Small intestine (tissue), 7 donors: Measurements from ENCODE around the gene ANAPC15. TPM values are rescaled to one million over a fixed set of nuclear protein-coding genes. Genes with fewer than 3 reads are reported as not detected.
A peak's percentile ranks its signal among the peaks of the same experiment; 100 is the strongest.

Experiments used
- DNase-seq, 2 donors: peaks; one replicate each; pipeline versions ENCODE4 v3.0.0 to v3.0.0-alpha.2; 2013
- FAIRE-seq: peaks from 2 replicates; lab custom pipeline; 2012; peaks lifted over from hg19 to GRCh38; lab: Jason Lieb, UNC
- H3K27ac ChIP-seq, 3 donors: one replicate each; pipeline ENCODE4 v1.5.1; 2013; ENCODE audit warnings: low read length in 2 of 3, mild to moderate bottlenecking in 2 of 3, control low read depth in 1 of 3, inconsistent platforms in 1 of 3, low read depth in 1 of 3, moderate library complexity in 1 of 3
- H3K27me3 ChIP-seq, 3 donors: one replicate each; pipeline ENCODE4 v1.6.1; 2013; ENCODE audit warnings: low read length in 3 of 3, inconsistent platforms in 1 of 3; ENCODE audit not compliant: control insufficient read depth in 3 of 3, insufficient read depth in 3 of 3
- H3K36me3 ChIP-seq, 3 donors: one replicate each; pipeline ENCODE4 v1.6.1; 2013; ENCODE audit warnings: low read length in 3 of 3, inconsistent platforms in 1 of 3, low read depth in 1 of 3, mild to moderate bottlenecking in 1 of 3, moderate library complexity in 1 of 3; ENCODE audit not compliant: control insufficient read depth in 3 of 3, insufficient read depth in 2 of 3
- H3K4me1 ChIP-seq, 3 donors: one replicate each; pipeline ENCODE4 v1.6.1; 2013; ENCODE audit warnings: low read length in 2 of 3, inconsistent platforms in 1 of 3, low read depth in 1 of 3, mild to moderate bottlenecking in 1 of 3, moderate library complexity in 1 of 3; ENCODE audit not compliant: control insufficient read depth in 3 of 3, insufficient read depth in 2 of 3
- H3K4me3 ChIP-seq, 3 donors: one replicate each; pipeline ENCODE4 v1.5.1; 2013; ENCODE audit warnings: low read length in 3 of 3, control low read depth in 1 of 3, inconsistent platforms in 1 of 3, low read depth in 1 of 3, mild to moderate bottlenecking in 1 of 3, moderate library complexity in 1 of 3
- H3K9me3 ChIP-seq, 2 donors: one replicate each; pipeline ENCODE4 v1.6.1; 2013; ENCODE audit warnings: low read depth in 1 of 2, low read length in 1 of 2; ENCODE audit not compliant: control insufficient read depth in 2 of 2, insufficient read depth in 1 of 2
- WGBS, 3 donors: extraction: QIAGEN DNeasy Blood & Tissue Kit; methylation state at CpG; one replicate each; pipeline ENCODE4 v1.1.7; 2013; 5-methylcytosine and 5-hydroxymethylcytosine counted together
- polyA plus RNA-seq, 4 donors: library from polyadenylated mRNA; stranded (reverse) in 3 of 4; unstranded in 1 of 4; fragments of 200-250 nt in 3 of 4; fragments of 120-200 nt in 1 of 4; gene quantifications; one replicate each; pipeline versions ENCODE4 v1.2.1 to v1.2.3, GENCODE V29; 2013
- donor health status: healthy with polysubstance abuse.
- donor health status: control.
- donor health status: control.
- donor health status: Bipolar disorder and iron deficiency.
- donor health status: healthy.

ANAPC15 gene
- polyA plus RNA-seq, 4 donors: 35.0 to 83.0 (median 65.7) TPM

DNA sequence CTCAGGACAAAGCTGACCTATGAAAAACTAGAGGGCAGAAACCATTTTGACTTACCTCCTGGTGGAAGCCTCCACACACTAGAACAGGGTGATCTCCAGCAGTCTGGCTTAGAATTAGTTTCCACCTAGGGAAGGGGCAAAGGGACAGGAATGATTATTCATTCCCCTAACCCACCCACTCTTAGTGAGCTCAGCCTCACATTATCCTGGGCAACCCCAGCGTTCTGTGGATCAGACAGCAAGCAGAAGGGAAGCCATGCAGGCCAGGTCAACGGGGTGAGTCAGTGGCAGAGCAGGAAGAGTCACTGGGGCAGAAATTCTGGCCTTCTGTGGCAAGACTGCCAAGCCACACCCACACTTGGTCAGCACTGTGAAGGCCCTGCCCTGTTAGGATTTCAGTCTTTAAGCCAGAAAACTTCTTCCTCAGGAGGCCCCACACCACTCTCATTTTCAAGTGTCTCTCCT is 42.7 kb downstream of the ANAPC15 start:
- peaks cover 1 to 21% (median 12%) of the 10 kb centered on the region in 3 donors for H3K4me1 ChIP-seq
- FAIRE-seq: no peak
- no peaks in the 10 kb centered on the region for H3K27me3 ChIP-seq
- peak; percentile 49 to 74 for DNase-seq
- H3K36me3 ChIP-seq: peaks cover 0 to 11% (median 0%) of the 10 kb centered on the region in 3 donors
- no peaks in the 10 kb centered on the region for H3K9me3 ChIP-seq
- WGBS, 3 donors: 4 to 8% (median 5%) methylated on average over 2 of the region's 2 CpGs
- peak overlapping the region; percentile 44 to 84 (median 75) for H3K27ac ChIP-seq
- H3K4me3 ChIP-seq: no peak overlapping the region

DNA sequence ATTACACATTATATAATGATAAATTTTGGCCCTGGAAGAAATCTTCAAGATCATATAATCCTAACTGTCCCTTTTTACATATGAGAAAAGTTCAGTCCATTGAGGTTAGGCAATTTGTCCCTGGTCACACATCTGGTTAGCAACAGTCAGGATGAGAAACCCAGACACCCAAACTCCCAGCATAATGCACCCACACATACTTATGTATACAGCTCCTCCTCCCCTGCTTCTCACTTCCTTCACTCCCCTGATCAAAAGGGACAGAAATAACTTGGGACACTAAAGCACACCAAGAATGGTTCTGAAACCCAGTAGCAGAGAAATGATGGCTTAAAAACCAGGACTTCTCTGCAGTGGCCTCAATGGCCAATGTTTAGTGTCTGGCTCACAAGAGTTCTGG is 43.3 kb downstream of the ANAPC15 start:
- no peaks in the 10 kb centered on the region for H3K9me3 ChIP-seq
- peaks cover 0 to 10% (median 0%) of the 10 kb centered on the region in 3 donors for H3K36me3 ChIP-seq
- FAIRE-seq (no peak), DNase-seq (no peak)
- H3K27me3 ChIP-seq: no peaks in the 10 kb centered on the region
- H3K4me1 ChIP-seq: peaks cover 1 to 21% (median 12%) of the 10 kb centered on the region in 3 donors
- H3K27ac ChIP-seq: peak overlapping the region; percentile 44 to 84 (median 75)
- no peak overlapping the region for H3K4me3 ChIP-seq

DNA sequence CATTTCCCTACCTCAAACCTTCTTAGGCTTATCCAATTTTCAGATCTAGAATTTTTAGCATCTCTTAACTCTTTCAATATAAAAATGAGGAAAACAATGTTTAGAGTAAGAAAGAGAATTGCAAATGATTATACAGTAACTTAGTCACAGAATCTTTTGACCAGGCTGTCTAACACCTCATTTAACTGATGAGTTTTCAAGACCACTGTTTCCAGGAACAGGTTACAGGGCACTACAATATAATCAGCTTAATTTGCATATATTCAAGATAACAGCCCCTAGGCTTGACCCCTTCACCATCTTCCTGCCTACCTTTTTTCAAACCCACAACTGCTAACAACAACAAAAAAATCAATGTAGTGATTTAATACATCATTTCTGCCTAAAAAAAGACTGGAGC is 44.8 kb downstream of the ANAPC15 start:
- no peak overlapping the region for H3K27ac ChIP-seq

DNA sequence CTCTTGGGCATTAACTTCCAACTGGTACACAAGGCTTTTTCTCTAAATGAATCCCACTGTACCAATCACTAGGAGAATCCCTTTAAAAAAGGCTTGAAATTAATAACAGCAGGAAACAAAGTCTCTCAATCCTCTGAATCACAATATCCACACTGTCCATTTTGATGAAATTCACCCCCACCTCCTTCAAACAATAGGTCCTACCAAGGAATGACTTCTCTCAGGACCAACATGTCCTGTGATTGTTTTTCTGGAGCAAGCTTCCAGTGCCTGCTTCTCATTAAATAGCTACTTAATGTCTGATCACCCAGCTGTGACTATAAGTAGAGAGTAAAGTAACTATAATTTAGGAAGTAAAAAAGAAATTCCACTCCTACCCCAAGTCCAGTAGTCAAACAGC is 45.2 kb downstream of the ANAPC15 start:
- no peak overlapping the region for H3K4me3 ChIP-seq
- H3K27me3 ChIP-seq: no peaks in the 10 kb centered on the region
- FAIRE-seq (no peak), DNase-seq (no peak)
- no peak overlapping the region for H3K27ac ChIP-seq
- H3K36me3 ChIP-seq: peaks cover 0 to 20% (median 0%) of the 10 kb centered on the region in 3 donors
- peaks cover 1 to 17% (median 9%) of the 10 kb centered on the region in 3 donors for H3K4me1 ChIP-seq
- H3K9me3 ChIP-seq: no peaks in the 10 kb centered on the region

More for the DNA sequence above, 44.8 kb downstream of the ANAPC15 start:
- peaks cover 0 to 16% (median 0%) of the 10 kb centered on the region in 3 donors for H3K36me3 ChIP-seq
- H3K4me3 ChIP-seq: no peak overlapping the region
- FAIRE-seq (no peak), DNase-seq (no peak)
- H3K4me1 ChIP-seq: peaks cover 1 to 21% (median 12%) of the 10 kb centered on the region in 3 donors
- no peaks in the 10 kb centered on the region for H3K9me3 ChIP-seq
- no peaks in the 10 kb centered on the region for H3K27me3 ChIP-seq

DNA sequence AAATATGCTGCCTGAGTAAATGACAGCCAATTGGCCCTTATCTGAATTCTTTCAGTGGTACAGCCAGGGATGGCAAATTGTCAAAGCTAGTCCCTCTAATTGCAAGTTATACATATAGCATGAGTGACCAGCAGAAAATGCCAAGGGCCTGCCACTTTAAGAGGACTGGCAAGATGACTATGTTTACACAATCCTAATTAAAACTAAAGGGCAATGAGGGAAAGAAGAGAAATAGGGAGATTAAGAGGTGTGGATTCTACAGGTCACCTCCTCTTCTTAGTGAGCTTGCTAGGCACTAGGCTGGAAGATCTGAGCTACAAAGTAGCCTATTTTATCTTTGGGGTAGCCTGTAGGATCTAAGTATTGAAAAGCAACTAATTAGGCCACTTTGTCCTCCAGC is 45.6 kb downstream of the ANAPC15 start:
- Histone ChIP-seq H3K27me3 (no peaks in the 10 kb centered on the region), H3K4me1 (peaks cover 0 to 13% (median 9%) of the 10 kb centered on the region in 3 donors), H3K36me3 (peaks cover 0 to 21% (median 0%) of the 10 kb centered on the region in 3 donors), H3K9me3 (no peaks in the 10 kb centered on the region), H3K27ac (no peak overlapping the region), H3K4me3 (no peak overlapping the region)
- FAIRE-seq (no peak), DNase-seq (no peak)

DNA sequence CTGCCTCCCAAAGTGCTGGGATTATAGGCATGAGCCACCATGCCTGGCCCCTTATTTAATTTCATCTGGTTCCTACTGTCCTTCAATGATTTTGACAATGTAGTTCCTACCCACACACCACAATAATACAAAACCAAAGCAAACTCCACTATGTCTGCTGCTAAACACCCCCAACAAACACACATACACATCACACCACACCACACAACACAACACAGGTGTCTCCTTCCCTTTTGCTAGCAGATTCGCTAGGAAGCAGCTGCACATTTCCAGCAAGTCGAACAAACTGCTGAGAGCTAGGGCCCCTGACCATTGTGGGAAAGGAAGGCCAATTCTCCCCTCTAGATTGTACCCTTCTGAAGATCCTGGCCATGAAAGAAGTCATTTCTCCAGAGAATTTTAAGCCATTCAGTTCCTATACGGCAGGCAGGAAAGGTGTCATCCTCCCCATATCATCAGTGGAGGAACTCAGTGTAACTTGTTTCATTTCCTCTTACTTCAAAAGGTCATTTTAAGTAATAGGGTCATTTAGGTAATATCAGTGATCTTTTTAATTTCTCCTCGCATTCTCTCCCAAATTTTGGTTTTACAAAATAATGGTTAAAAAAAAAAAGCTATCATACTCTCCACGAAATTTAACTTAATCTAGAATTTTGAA is 50.6 kb downstream of the ANAPC15 start:
- H3K4me1 ChIP-seq: no peaks in the 10 kb centered on the region
- H3K4me3 ChIP-seq: no peak overlapping the region
- no peaks in the 10 kb centered on the region for H3K9me3 ChIP-seq
- WGBS, 3 donors: 90 to 96% (median 94%) methylated on average over 5 of the region's 5 CpGs
- FAIRE-seq: no peak
- no peak for DNase-seq
- no peak overlapping the region for H3K27ac ChIP-seq
- H3K27me3 ChIP-seq: no peaks in the 10 kb centered on the region
- peaks cover 0 to 20% (median 3%) of the 10 kb centered on the region in 3 donors for H3K36me3 ChIP-seq

Other genes with a start within 250 kb of the ANAPC15 start
- gene DEFB131B, start 234.2 kb downstream of the ANAPC15 start, polyA plus RNA-seq: not detected
- gene XNDC1N, start 184.1 kb downstream of the ANAPC15 start, polyA plus RNA-seq: 1 to 10 TPM; 2.7 to 5.2 (median 4.0) TPM
- gene RNF121, start 183.6 kb downstream of the ANAPC15 start, polyA plus RNA-seq: 10 to 100 TPM; 15.9 to 38.6 (median 23.5) TPM
- 1 to 10 TPM; 3.2 to 9.6 (median 7.2) TPM for gene IL18BP, start 113.8 kb downstream of the ANAPC15 start, polyA plus RNA-seq
- 100 to 1,000 TPM in 3 of 4 donors, 10 to 100 TPM in 1; 68.1 to 286 (median 119) TPM for gene NUMA1, start 32.2 kb downstream of the ANAPC15 start, polyA plus RNA-seq
- 10 to 100 TPM in 1 of 4 donors, 1 to 10 TPM in 3; 3.8 to 10.7 (median 5.6) TPM for gene LRRC51, start 31.8 kb downstream of the ANAPC15 start, polyA plus RNA-seq
- gene LAMTOR1, start 9.4 kb downstream of the ANAPC15 start, polyA plus RNA-seq: 100 to 1,000 TPM; 118 to 149 (median 125) TPM
- not detected for gene TOMT, start 6.8 kb downstream of the ANAPC15 start, polyA plus RNA-seq
- gene FOLR3, start 23.0 kb upstream of the ANAPC15 start, polyA plus RNA-seq: under 1 TPM in 2 of 4 donors, not detected in 2; 0.12 to 0.84 TPM
- 1 to 10 TPM in 1 of 4 donors, under 1 TPM in 1, not detected in 2; 0.19 to 2.5 TPM for gene FOLR1, start 79.4 kb upstream of the ANAPC15 start, polyA plus RNA-seq
- 10 to 100 TPM in 2 of 4 donors, 1 to 10 TPM in 1, under 1 TPM in 1; 0.67 to 24.2 (median 8.6) TPM for gene FOLR2, start 104.1 kb upstream of the ANAPC15 start, polyA plus RNA-seq
- gene INPPL1, start 112.1 kb upstream of the ANAPC15 start, polyA plus RNA-seq: 10 to 100 TPM; 43.2 to 64.7 (median 60.7) TPM
- 1 to 10 TPM in 1 of 4 donors, under 1 TPM in 1, not detected in 2; 0.86 to 3.3 TPM for gene PHOX2A, start 131.5 kb upstream of the ANAPC15 start, polyA plus RNA-seq